Measurements from ENCODE around the gene MAPK1. TPM values are rescaled to one million over a fixed set of nuclear protein-coding genes. Genes with fewer than 3 reads are reported as not detected.

Gene MAPK1
- total and polyA plus RNA-seq, 9 of the 15 experiments (the other 6 are each of a cell fraction or from before 2014, with no cell fraction given): 46.3 to 575 (median 283) TPM

- TF ChIP-seq CTBP1 (IDR thresholded peaks at IDR 0.05; ENCODE audit: borderline replicate concordance): no peak
- TF ChIP-seq MED1 (CRISPR knock-in tag; IDR thresholded peaks at IDR 0.05; ENCODE audit: borderline replicate concordance): no peak
- TF ChIP-seq ZKSCAN3 (CRISPR knock-in tag; IDR thresholded peaks at IDR 0.05): no peak
- TF ChIP-seq ATF3 (IDR thresholded peaks at IDR 0.05): no peak
- TF ChIP-seq ATF3 (CRISPR knock-in tag; conservative IDR thresholded peaks at IDR 0.05): peak; percentile 64
- TF ChIP-seq ZNF695 (CRISPR knock-in tag; IDR thresholded peaks at IDR 0.05): no peak
- no peak for TF ChIP-seq NELFE (IDR thresholded peaks at IDR 0.05; ENCODE audit: insufficient read depth, insufficient read length)
- no peak for TF ChIP-seq HDAC8 (tag; IDR thresholded peaks at IDR 0.05)
- TF ChIP-seq, protein P1, sequence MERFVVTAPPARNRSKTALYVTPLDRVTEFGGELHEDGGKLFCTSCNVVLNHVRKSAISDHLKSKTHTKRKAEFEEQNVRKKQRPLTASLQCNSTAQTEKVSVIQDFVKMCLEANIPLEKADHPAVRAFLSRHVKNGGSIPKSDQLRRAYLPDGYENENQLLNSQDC (CRISPR knock-in tag; IDR thresholded peaks at IDR 0.05): no peak
- no peak for TF ChIP-seq ZNF76 (CRISPR knock-in tag; IDR thresholded peaks at IDR 0.05; ENCODE audit: borderline replicate concordance)
- TF ChIP-seq KAT7 (CRISPR knock-in tag; IDR thresholded peaks at IDR 0.05; ENCODE audit: borderline replicate concordance): 0 out of 2 replicates have a peak, but pooled peaks have one; percentile 58
- TF ChIP-seq ZNF212 (CRISPR knock-in tag; IDR thresholded peaks at IDR 0.05): no peak
- no peak for TF ChIP-seq ZNF12 (CRISPR knock-in tag; IDR thresholded peaks at IDR 0.05)
- no peak for TF ChIP-seq EZH2 (IDR thresholded peaks at IDR 0.05; ENCODE audit: borderline replicate concordance, low read depth, low read length)
- TF ChIP-seq, protein P2, sequence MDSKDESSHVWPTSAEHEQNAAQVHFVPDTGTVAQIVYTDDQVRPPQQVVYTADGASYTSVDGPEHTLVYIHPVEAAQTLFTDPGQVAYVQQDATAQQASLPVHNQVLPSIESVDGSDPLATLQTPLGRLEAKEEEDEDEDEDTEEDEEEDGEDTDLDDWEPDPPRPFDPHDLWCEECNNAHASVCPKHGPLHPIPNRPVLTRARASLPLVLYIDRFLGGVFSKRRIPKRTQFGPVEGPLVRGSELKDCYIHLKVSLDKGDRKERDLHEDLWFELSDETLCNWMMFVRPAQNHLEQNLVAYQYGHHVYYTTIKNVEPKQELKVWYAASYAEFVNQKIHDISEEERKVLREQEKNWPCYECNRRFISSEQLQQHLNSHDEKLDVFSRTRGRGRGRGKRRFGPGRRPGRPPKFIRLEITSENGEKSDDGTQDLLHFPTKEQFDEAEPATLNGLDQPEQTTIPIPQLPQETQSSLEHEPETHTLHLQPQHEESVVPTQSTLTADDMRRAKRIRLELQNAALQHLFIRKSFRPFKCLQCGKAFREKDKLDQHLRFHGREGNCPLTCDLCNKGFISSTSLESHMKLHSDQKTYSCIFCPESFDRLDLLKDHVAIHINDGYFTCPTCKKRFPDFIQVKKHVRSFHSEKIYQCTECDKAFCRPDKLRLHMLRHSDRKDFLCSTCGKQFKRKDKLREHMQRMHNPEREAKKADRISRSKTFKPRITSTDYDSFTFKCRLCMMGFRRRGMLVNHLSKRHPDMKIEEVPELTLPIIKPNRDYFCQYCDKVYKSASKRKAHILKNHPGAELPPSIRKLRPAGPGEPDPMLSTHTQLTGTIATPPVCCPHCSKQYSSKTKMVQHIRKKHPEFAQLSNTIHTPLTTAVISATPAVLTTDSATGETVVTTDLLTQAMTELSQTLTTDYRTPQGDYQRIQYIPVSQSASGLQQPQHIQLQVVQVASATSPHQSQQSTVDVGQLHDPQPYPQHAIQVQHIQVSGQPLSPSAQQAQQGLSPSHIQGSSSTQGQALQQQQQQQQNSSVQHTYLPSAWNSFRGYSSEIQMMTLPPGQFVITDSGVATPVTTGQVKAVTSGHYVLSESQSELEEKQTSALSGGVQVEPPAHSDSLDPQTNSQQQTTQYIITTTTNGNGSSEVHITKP (IDR thresholded peaks at IDR 0.05; ENCODE audit: partially characterized antibody): no peak
- no peak for TF ChIP-seq STAT5A (IDR thresholded peaks at IDR 0.05; ENCODE audit: borderline replicate concordance, low read length)
- TF ChIP-seq HDAC1 (IDR thresholded peaks at IDR 0.05): no peak
- TF ChIP-seq ZNF778 (CRISPR knock-in tag; IDR thresholded peaks at IDR 0.05): no peak
- TF ChIP-seq KDM2B (CRISPR knock-in tag; IDR thresholded peaks at IDR 0.05): no peak
- TF ChIP-seq MCM2 (IDR thresholded peaks at IDR 0.05; ENCODE audit: low read depth): no peak
- no peak for TF ChIP-seq RAD51 (IDR thresholded peaks at IDR 0.05; ENCODE audit: borderline replicate concordance, low read depth)
- TF ChIP-seq ZNF41 (CRISPR knock-in tag; conservative IDR thresholded peaks at IDR 0.05): no peak
- TF ChIP-seq SMARCA4 (IDR thresholded peaks at IDR 0.05): no peak
- no peak for TF ChIP-seq RBM22 (IDR thresholded peaks at IDR 0.05; ENCODE audit: low read depth, low read length, poor library complexity, severe bottlenecking)
These were observed 30.0 kb downstream of the MAPK1 start (continued) for GRCh38 chr22:21837248-21837979.
